NCI-H524 treated with DMSO at 0.1 percent for 48 hours (cell line): ENCODE measurements around the gene ASCL5.

Experiments used
- DNase-seq: peaks from one replicate; lab custom pipeline; 2025; lab: John Stamatoyannopoulos, UW

The ASCL5 gene

DNA sequence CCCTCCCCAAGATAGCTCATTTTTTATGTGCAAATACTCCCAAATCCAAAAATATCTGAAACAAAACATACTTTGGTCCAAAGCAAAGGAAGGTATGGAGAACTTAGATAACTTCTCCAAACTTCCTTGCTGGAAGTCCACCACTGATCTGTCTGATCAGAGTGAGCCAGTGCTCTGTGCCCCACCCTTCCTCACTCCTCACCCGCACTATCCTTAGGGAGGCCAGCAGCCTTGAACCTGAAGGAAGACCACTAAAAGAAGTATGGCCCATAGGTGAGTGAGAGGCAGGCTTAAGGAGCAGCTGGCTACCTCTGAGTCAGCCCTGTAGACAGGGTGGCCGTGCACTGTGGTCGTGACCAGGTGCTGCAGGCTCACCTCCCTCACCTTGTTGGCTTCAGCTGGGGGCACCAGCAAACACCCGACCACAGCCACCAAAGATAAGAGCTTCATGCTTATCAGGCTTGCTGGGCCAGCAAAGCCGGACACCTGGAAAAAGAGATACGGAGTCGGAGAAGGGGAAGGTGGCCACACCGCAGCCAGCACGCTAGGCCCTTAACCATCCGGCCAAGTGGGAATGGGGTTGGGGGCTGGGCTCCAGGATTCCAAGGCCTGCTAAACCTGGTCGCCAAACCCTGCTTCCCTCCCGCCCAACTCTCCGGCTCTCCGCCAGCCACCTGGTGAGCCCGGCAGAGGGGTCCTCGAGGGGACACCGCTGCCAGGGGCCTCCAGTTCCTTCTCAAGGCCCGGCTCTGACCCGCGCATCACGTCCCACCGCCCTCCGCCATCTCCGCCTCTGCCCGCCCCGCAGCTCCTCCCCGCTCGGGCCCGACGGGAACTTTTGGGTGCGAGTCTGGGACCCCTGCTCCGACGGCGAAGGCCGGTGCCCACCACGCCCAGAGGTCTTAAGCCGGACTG is 26.7 kb upstream of the ASCL5 start:
- no peak for DNase-seq

DNA sequence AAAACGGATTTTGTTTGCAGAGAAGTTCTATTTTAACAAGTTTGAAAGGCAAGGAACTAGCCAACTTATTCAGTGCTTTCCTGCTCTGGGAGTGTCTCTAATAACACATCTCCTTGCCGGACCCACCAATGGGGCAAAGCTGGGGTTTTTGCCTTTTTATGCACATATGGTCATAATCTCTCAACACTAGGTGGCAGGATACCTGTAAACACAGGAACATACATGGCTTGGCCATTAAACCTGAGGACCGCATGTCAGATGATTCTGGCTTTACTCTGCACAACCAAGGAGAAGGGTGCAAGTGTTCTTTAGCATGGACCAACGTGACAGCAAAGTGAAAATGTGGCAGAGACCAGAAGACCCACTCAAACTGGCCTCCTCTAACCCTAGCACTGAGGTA is 22.4 kb upstream of the ASCL5 start:
- no peak for DNase-seq

DNA sequence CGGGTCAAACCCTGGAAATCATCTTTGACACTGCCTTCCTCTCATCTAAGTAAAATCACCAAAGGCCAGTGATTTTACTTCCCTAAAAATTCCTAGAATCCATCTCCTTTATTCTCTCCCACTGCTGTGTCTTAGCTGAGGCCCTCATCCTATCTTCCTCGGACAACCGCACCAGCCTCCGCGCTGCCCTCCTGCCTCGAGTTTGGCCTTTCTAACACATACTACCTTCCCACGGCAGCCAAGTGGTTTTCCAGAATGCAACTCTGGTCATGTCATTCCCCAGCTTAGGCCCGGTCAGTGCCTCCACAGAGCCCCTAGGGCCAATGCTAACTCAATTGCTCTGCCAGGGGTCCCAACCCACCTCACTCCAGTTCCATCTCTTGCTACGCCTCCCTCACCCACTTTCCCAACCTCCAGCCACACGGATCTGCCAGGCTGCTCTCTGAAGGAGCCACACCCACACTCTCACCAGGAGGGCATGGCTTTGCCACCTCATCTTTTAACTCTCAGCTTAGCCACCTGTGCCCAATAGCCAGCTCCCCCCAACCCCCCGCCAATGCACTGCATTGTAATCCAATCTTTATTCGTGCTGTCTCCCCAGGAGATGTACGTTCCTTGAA is 20.5 kb upstream of the ASCL5 start:
- no peak for DNase-seq

DNA sequence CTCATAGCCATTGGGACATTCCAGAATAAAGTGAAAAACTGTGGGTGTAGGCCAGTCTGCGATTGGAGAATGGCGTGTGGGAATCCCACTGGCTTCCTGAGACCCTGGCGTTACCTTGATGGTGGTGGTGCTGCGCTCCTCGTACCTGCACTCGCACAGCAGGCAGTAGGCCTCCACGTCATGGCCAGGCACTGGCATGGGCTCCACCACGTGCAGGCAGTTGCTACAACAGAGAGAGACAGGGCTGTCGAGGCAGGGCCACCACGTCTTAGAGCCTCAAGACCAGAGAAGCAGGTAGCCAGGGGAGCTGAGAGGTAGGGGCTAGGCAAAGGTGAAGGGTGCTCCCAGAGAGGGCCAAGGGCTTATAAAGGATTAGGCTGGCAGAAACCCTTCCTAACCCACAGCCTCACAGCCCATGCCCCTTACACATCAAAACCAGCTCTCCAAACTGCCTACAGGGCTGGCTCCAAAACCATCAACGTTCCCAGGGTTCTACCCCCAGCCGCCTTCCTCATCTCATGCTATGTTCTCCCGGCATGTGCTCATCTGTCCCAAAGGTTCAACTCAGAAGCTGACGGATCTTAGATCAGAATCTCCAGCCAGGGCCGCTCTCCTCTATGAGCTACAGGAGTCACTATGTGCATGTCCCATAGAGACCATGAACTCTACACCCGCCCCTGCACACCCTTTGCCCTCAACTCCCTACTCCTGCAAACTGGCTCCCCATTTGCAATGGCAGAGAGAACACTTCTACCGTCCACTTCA is 19.8 kb upstream of the ASCL5 start:
- no peak for DNase-seq

DNA sequence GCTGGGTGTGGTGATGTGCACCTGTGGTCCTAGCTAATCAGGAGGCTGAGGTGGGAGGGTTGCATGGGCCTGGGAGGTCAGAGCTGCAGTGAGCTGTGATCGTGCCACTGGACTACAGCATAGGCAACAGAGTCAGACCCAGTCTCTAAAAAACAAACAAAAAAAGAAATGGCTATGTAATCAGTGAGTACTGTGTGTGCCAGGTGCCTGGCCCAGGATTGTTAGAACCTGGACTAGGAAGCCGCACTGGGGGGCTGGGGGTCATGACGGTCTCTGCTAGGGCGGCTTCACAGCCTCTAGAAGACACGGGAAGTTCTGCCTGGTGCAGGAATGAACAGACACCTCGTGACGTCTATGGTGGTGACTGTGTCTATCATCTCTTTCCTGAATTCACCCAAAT is 18.8 kb upstream of the ASCL5 start:
- no peak for DNase-seq

DNA sequence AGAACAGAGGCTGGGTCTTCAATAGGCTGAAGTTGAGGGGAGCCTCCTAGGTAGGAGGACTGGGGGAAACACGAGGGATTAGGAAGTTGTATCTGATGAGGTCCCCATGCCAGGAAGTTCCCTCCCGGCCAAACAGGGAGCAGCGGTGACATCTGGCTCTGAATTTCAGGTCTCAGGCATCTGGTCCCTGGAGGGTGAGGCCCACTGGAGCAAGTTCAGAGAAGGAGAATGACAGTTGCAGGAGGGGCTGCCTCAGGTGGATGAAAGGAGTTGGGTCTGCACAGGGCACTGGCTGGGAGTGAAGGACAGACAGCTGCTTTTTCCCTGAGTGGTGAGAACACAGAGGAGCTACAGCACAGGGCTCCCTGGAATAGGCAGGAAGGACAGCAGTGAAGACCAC is 18.1 kb upstream of the ASCL5 start:
- peak; percentile 16 for DNase-seq

DNA sequence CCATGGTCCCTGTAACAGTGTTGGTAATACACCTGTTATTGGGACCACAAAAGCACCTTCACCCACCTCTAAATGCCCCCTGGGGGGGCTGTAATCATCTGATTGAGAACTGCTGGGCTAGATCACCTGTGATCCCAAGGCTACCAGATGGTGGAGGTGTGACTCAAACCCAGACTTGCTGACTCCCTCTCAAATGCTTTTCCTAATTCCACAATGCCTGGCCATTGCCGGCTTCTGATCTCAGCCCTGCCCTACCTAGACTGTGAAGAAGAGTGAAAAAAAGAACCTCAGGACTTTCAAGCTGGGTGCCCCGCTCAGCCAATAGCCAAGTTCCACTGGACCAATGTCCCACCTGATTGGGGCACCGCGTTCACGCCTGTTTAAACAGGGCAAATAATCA is 17.7 kb upstream of the ASCL5 start:
- DNase-seq, result no peak

DNA sequence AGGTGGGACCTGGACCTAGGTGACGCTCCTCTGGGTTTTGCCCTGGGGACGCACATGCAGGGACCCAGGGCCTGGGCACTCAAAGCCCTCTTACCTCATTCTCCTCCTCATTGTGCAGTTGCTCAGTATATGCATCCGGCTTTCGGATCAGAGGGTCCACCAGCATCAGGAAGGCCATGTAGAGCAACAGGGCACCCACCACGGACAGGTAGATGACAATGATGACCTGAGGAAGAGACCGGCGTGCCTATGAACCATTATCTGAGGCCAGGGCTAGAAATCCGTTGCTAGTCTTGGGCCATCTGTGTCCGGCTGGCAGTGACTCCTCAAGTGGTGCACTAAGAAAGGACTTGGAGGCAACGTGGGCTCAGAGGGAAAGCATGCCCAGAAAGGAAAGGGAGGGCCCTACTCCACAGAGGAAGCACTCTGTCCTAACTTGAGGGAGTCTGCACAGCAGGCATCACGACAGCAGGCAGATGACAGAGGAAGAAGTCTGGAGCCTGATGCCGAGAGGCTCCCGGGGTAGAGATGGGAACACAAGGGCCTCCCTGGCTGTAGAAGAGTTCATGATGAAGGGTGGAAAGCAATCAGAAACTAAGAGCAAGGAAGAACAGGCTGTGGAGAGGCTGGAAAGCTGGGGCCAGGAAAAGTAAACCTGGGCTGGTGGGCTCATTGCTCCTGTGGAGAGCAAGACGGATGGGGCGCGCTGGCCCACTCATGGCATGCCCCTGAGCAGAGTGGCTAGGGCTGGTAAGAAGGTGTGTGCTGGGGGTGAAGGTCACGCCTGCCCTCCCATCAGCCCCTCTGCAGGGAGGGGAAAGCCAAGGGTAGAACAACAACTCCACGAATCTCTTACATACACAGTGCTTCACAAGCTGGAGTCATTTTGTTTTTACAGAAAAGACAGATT is 17.0 kb upstream of the ASCL5 start:
- DNase-seq, result no peak

DNA sequence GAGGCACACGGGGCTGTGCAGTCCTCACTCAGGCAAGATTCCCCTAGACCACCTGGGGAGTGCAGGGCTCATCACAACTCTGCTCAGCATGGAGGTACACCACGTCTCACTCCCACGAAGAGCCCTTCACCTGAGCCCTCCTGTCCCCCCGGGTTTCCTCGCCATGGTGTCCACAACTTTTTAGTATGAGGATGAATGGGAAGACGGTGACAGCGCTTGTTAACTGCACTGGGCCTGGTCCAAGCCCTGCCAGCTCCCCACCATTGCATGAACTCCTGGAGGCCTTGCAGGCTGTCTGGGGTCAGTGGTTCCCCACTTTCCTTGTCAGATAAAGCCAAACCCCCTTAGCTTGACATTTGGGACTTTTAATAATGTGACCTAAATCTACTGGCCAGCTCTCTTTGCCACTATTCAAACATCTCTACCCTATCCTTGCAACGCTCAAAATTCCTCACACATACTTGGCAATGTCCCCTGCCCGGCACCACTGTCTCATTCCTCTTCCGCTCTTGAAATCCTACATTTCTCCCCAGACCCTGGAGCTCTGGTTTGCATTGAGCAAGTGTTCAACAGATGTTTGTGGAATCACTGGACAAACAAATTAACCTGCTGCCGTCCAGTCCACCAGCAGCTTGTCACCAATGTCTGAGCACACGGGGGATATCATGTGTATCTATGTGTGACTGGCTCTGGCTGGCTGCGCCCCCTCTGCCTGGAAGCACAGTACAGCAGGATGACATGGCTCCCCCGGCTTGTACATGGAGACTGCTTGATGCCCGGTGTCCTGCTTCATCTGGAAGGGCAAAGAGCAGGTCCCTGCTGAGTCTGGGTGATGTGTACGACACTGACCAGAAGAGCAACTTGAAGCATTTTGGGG is 16.1 kb upstream of the ASCL5 start:
- DNase-seq, result no peak

DNA sequence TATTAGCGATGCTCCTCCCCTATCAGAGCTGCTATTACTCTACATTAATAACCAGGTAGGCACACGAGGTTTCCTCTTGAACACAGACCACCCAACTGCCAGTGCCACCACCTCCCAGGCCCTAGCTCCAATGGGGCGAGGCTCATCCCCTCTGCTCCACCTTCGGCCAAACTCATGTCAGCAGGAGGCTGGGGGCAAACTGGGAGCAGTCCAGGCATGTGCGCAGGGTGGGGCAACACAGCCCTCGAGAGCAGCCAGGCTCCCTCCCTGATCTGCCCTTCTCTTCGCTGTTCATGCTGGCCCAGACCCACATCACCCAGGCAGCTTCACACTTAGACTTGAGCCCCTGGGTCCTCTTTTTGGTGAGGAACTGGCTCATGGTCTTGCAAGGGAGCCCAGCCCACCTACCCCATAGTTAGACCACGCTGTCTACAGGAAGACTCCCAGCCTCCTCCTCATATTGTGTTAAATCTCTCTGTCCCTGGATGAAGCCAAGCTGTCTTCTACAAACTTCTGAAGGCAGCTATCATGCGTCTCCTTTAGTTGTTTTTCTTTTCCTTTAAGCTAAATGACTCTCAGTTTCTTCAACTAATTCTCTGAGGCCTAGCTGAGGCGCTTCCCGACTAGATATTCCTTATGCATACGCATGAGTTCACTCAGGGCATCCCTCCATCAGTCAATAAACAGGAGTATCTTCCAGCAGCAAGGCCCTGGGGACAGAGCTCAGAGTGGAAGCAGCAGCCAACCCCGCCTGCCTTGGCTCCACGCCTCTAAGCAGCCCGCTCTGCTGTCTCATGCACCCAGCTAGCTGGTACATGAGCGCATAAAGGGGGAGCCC is 15.2 kb upstream of the ASCL5 start:
- no peak for DNase-seq

DNA sequence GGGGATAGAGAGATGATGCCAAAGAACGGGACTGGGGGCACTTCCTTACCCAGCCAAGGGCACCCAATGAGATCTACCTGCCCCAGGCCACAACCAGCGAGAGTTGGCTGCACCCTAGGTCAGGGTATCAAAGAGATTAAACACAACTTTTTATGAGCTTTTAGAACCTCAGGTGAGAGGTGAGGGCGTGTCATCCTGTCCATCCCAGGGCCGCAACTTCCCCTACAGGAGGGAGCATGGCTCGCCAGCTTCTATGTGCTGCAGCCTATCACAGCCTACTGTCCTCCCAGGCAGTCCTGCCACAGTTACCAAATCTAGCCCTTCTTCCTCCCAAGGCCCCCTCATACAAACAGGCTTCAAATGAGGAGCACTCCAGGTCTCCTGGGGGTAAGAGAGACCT is 14.4 kb upstream of the ASCL5 start:
- no peak for DNase-seq

DNA sequence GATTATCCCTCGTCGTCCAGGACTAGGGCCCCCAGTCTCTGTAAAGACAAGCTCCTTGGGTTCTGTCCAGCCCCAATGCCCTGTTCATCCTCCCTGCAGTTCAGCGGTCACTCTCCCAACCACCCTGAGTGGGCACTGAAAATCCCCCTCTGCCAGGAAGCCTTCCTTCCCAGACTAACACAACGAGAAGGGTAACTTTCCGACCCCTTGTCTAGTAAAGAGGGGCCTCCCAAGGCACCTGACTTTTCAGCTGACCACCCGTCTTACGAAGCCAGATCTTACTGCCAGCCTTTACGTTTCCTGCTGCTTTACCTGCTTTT is 13.9 kb upstream of the ASCL5 start:
- DNase-seq, result no peak

DNA sequence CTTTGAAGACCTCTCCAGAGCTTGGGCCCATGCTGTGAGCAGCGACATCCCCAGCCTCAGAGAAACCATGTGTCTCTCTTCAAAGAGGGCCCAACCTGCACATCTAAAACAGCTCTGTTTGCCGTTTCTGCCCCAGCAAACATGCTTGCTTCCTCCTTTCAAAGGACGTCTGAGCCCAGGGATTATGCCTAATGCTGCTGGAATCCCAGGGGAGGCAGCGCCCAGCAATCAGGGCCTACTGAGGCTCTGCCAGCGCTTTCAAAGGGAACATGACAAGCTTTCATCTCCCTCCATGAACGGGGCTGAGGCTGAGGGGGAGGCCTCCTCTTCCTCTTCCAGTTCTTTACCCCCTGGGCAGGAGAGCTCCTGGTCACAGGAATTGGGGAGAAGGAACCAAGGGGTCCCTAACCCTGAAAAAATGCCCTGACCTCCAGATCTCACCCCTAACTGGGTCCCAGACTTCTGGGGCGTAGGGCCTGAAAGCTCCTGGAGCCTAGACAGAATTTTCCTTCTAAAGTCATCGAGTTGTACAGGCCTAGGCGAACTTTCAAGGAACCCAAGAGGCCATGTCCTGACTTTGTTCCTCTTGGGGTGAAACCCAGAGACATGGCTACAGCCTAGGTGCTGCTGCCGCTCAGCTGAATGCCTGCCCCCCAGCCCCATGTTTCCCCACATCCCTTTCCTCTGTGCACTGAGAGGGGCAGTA is 13.4 kb upstream of the ASCL5 start:
- no peak for DNase-seq

DNA sequence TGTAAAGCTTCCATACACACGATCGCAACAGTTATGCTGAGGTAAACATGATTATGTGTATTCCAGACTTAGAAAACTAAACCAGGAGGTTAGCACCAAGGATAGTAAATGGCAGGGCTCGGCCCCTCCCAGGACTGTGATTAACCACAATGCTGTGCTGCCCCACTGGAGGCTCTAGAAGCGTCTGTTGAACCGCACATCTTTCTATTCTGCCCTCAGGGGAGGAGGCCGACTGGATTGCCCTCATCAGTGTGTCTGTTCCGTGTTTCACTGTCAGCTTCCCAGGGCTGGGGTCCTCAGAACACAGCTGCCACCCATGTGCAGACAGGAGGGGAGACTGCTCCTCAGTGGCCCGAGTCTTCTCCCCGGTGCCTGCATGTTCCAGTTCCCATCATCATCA is 12.8 kb upstream of the ASCL5 start:
- no peak for DNase-seq

DNA sequence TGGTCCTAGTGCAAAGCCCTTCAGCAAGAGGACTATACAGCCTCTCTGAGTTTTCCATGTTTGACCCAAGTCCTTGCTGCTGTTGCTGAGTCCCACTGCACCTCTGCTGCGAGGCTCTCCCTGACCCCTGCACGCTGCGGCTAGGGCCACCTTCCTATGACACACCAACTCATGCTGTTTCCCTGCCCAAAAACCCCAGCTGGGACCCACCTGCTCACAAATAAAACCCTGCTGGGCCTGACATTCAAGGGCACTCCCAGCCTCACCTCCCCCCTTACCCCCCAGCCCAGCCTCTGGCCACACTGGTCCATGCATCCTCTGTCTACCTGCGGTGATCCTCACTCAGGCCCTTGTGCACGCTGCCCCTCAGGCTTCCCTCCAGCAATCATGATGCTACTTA is 12.3 kb upstream of the ASCL5 start:
- no peak for DNase-seq

DNA sequence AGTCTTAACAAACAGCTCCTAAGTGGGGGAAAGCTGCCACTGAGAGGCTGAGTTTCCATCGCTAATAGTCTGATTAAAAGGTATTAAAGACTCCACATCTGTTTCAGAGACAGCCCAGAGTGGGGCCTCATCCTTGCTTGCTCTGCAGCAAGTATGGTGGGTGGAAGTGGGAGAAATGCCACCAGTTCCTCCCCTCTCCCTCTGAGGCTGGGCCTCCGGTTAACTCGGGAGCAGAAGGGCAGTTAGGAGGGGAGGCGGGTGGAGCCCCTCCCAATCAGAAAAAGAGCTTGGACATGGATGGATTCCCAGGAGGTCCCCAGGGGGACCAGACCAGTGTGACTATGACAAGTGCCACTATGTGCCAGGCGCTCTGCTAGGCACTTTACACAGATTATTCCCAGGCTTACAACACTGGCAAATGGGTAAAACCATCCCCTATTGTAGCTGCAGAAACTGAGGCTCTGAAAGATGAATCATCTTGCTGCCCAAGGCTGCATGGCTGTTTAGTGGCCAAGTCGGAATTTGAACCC is 11.4 kb upstream of the ASCL5 start:
- peak; percentile 83 for DNase-seq

DNA sequence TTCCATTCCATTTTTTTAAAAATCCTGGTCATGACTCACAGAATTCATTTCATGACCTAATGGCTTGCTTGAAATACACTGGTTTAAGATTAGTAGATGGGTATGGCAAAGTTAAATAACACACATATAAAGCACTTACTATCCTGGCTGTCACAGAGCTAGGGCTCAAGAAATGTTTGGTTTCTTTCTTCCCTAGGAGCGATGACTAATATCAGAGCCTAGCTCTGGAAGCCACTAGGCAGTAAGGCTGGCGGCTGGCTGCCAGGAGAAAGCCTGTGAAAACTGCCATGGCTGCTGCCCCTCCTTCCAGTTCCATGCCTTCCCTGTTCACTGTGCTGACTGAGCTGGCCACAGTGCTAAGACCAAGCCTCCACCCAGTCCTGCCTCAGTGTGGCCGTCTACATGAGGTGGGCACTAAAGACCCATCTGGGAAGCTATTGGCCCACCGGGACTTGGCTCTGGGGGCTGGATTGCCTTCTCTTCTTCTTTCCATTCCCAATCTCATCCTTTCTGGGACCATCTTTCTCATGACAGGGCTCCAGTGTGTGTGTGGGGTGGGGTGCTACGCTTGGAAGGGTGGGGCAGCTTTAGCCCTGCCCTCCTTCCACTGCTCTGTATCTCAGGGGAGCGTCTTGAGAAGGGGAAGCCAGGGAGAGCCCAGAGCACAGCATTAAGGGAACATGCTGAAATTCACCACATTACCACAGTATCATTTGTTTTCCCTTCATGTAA is 10.8 kb upstream of the ASCL5 start:
- no peak for DNase-seq

DNA sequence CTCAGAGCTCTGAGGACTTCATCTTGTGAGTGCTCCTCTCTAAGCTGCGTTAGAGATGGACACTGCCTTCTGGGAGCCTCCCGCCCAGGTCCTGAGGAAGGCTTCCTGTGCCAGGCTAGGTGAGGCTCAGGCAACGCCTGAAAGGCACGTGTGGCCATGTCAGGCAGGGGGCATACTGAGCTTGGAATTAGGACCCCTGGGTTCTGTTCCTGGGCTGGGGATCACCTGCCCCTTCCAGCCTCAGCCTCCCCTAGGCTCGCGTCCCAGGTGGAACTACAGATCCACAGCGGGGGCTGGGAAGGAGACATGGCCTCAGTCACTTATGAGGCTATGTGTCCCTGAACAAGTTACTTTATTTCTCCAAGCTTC is 10.0 kb upstream of the ASCL5 start:
- DNase-seq, result no peak
